Measurements from ENCODE around the gene CDH5. TPM values are rescaled to one million over a fixed set of nuclear protein-coding genes. Genes with fewer than 3 reads are reported as not detected.

Gene CDH5
- total and polyA plus RNA-seq, 2 of the 8 experiments (the other 6 are each of a cell fraction or from before 2014, with no cell fraction given): 0.32 TPM

DNA sequence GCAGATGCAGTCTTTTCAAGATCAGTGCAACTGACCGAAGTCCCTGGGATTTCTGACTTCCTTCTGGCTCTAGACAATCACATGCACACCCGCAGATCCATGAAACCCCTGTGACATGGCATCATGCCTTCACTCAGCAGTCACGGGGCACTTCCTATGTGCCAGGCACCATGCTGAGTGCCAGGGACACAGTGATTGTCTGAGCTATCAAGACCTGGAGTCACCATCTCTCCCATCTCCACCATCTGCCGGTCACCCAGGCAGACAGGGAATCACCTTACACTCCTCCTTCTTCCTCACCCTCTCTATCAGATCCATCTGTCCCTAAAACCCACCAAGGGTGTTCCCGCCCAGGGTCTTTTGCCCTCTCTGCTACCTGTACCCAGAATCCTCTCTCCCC lies 65.9 kb downstream of the CDH5 start:
- Histone ChIP-seq H4K20me1 (replicated peaks in 1 of 2; ENCODE audit: control insufficient read depth in 1 of 2, insufficient read depth in 2 of 2, low read length in 2 of 2) (peaks cover 4 to 8% of the 10 kb centered on the region in 2 experiments), H3K23me2 (ENCODE audit: low read depth, low read length) (no peaks in the 10 kb centered on the region; the same call in 1 of the 2 replicates), H2BK15ac (ENCODE audit: low read length) (no peak overlapping the region), H2AK5ac (ENCODE audit: low read depth, low read length) (no peak overlapping the region), H4K8ac (ENCODE audit: extremely low read depth, insufficient read depth, low read length) (no peak overlapping the region), H3K23ac (ENCODE audit: insufficient read length) (no peak overlapping the region), H4K5ac (ENCODE audit: insufficient read length, low read depth, low read length) (no peak overlapping the region), H4K91ac (replicated peaks; ENCODE audit: insufficient read length, low read length) (no peak overlapping the region), H3K4ac (replicated peaks; ENCODE audit: insufficient read length, low read depth, low read length) (no peak overlapping the region), H3K79me2 (ENCODE audit: control insufficient read depth in 1 of 2, insufficient read depth in 2 of 2, low read length in 2 of 2) (no peaks in the 10 kb centered on the region), H3K9ac (replicated peaks in 1 of 4; ENCODE audit: extremely low read depth in 1 of 4, low read depth in 3 of 4, low read length in 3 of 4) (no peak overlapping the region; a peak in 1 of 7 replicates), H3K79me1 (ENCODE audit: low read depth, low read length) (no peaks in the 10 kb centered on the region), H3K14ac (ENCODE audit: insufficient read length) (no peak overlapping the region), H3K9me3 (ENCODE audit: insufficient read depth in 2 of 2, low read depth in 1 of 2, low read length in 1 of 2) (no peaks in the 10 kb centered on the region), H2BK5ac (ENCODE audit: low read depth, low read length) (no peak overlapping the region), H3K4me1 (replicated peaks in 1 of 4; ENCODE audit: control insufficient read depth in 3 of 4, insufficient read depth in 4 of 4, low read length in 3 of 4) (peaks cover 0 to 27% (median 16%) of the 10 kb centered on the region in 4 experiments; a peak in 6 of 7 replicates), H3K18ac (ENCODE audit: extremely low read depth, low read length) (no peak overlapping the region), H2AFZ (ENCODE audit: low read length) (no peak overlapping the region), H2BK20ac (ENCODE audit: low read length) (no peak overlapping the region), H3K27ac (ENCODE audit: low read depth, low read length) (no peak overlapping the region), H3K27me3 (replicated peaks in 1 of 4; ENCODE audit: control insufficient read depth in 3 of 4, extremely low read depth in 1 of 4, insufficient read depth in 3 of 4, low read length in 3 of 4) (peaks cover 25 to 38% (median 30%) of the 10 kb centered on the region in 4 experiments), H2BK12ac (ENCODE audit: low read depth, low read length) (no peak overlapping the region), H3K4me2 (ENCODE audit: insufficient read depth in 1 of 2, low read depth in 2 of 2, low read length in 2 of 2) (no peak overlapping the region), H3K36me3 (ENCODE audit: control insufficient read depth in 2 of 4, insufficient read depth in 4 of 4, low read length in 3 of 4) (no peaks in the 10 kb centered on the region), H3K4me3 (ENCODE audit: extremely low read depth in 1 of 4, insufficient read depth in 2 of 4, low read depth in 3 of 4, low read length in 4 of 4) (no peak overlapping the region), H3K56ac (replicated peaks; ENCODE audit: insufficient read length, low read depth, low read length) (no peak overlapping the region), H2BK120ac (replicated peaks; ENCODE audit: low read depth, low read length) (no peak overlapping the region)
- no peak for TF ChIP-seq GTF2F1 (IDR thresholded peaks at IDR 0.05; ENCODE audit: borderline replicate concordance, low read depth, low read length)
- TF ChIP-seq POLR2A (IDR thresholded peaks at IDR 0.05; ENCODE audit: control extremely low read depth in 1 of 2, low read depth in 2 of 2, low read length in 2 of 2): no peak
- no peak for TF ChIP-seq CBX8 (IDR thresholded peaks at IDR 0.05; ENCODE audit: borderline replicate concordance, low read depth, low read length)
- no peak for TF ChIP-seq ATF3 (IDR thresholded peaks at IDR 0.05; ENCODE audit: insufficient read depth, low read depth, low read length)
- TF ChIP-seq RFX5 (IDR thresholded peaks at IDR 0.05; ENCODE audit: borderline replicate concordance, low read depth, low read length): no peak
- TF ChIP-seq PHF8 (conservative IDR thresholded peaks at IDR 0.05; ENCODE audit: low read depth, low read length): no peak
- TF ChIP-seq POLR2AphosphoS5 (IDR thresholded peaks at IDR 0.05; ENCODE audit: low read depth, low read length): no peak
- TF ChIP-seq RNF2 (IDR thresholded peaks at IDR 0.05; ENCODE audit: borderline replicate concordance, low read depth, low read length, missing control alignments, poor library complexity, severe bottlenecking): no peak
- TF ChIP-seq SAP30 (IDR thresholded peaks at IDR 0.05; ENCODE audit: insufficient read depth, insufficient replicate concordance, low read length): no peak
- FAIRE-seq: no peak
- POLR2A ChIA-PET (ENCODE audit: partially characterized antibody): interaction anchor here (0.6 to 1.0 kb wide), 2 partner anchors 12 to 829 kb away, joined by 3 read pairs; no protein-coding TSS in a partner anchor
- CTCF ChIA-PET (ENCODE audit: partially characterized antibody): interaction anchor here (0.7 to 4.1 kb wide), 9 partner anchors 10 to 83 kb away, joined by 3 to 15 read pairs (median 3); no protein-coding TSS in a partner anchor
- WGBS, 2 experiments (ENCODE audit: extremely low coverage in 1 of 2, insufficient coverage in 1 of 2, insufficient read length in 1 of 2, insufficient replicate concordance in 2 of 2, low coverage in 1 of 2, low lambda C conversion rate in 2 of 2, missing lambda C conversion rate in 1 of 2): 81% methylated on average over 5 of the region's 5 CpGs; no CpG with 5 or more reads in 1 of the 2 experiments
- no peak for DNase-seq (ENCODE audit: low read depth in 1 of 2, low spot score in 2 of 2)
